GM04503 (cell line): ENCODE data around the gene ATP8A2.
"Not testable (repeated sequence)": the region's sequence is repeated elsewhere in the genome, so short reads cannot be mapped to it uniquely, and the experiment has no call there.

Experiments used
- DNase-seq: peaks from one replicate; pipeline ENCODE4 v3.0.0-alpha.2; 2012; ENCODE audit warnings: low read depth

Gene ATP8A2

DNA sequence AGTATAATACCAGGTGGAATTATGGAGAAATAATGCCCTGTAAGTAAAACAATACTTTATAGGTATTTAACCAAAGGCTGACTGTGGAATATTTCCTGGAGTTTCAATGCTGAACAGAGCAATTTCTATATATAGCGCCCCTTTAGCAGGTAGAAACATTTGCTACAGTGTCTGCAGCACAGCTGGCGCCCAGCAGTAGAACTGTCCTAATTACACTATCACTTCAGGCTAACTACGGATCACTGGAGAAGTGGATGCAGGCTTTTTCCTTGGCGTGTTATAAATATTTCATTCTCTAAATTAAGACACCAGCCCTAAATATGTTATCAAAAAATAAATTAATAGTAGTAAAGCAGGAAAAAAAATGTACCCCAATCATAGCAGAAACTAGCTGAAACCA is 677.0 kb downstream of the ATP8A2 start:
- no peak for DNase-seq

DNA sequence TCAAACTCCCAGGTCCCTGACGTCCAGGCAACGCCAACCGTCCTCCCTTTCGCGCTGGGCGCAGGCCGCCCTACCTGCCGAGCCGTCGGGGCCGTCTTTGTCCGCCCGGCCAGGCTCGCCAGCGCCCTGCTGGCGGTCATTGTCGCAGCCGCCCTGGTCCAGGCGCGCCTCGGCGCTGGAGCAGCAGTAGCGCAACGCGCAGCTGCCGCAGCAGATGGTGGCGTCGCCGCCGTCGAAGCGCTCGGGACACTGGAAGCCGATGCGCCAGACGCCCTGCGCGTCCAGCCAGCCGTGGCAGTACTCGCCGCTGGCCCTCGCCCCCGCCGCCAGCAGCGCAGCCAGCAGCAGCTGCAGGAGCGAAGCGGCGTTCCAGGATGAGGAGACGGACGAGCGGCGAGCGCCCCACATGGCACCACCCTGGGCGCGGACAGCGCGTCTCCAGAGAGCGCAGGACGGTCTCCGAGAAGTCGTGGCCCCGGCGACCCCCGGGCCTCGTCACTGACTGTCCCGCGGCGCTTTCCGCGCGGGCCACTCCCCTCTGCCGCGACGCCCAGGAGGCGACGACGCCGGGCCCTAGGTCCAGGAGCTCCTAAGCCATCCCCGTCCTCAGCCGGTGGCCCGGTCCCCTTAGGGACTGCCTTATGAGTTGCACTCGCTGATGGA is 678.9 kb downstream of the ATP8A2 start:
- DNase-seq: no peak

DNA sequence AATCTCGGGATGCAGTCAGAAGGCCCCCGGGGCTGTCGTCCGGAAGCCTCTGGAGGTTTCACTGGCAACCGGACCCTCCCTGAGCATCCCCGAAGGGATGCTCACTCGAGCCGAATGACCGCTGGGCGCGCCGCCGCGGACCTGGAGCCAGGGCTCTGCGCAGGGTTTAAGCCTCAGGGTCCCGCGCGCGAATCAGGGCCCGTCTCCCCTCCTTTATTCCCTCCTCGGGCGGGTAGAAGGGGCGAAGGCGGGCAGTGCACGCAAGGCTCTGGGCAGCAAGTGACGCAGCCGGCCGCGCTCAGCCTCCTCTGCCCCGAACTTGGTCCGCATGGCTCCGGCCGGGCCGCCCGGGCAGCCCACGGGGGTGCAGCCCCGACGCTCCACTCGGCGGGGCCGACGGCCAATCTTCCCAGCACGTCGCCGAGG is 679.5 kb downstream of the ATP8A2 start:
- DNase-seq: no peak

DNA sequence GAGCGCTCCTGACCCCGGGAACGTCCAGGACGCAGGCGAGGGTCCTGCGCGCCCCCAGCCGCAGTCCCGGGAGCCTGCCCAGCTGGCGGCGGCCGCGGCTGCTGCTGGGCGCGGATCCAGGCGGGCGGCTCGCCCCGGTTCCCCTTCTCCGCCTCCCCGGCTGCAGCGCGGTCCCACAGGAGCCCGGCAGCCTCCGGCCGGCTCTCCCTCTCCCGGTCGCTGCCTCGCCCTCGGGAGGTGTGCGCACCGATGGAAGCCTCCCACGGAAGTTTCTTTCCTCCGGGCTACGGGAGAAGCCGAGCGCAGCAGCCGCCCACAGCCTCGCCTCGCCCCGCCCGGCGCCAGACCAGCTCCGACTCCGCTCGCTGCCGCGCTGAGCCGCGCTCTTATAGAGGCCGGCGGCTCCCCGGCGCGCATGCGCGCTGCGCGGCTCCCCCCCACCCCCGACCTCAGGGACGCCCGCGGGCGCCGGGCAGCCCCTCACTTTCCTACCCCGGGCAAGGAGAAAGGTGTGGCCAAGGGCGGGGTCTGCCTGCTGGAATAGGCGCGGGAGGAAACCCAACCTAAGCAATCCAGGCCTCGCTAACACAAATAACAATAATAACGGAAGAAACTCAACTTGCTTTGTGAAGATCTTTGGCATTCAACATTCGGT is 680.0 kb downstream of the ATP8A2 start, which contains the start of gene SHISA2:
SHISA2 (minus strand) TSS at position 360 of the 655 bp plus-strand sequence. CDS start 1,041 bp downstream, outside the sequence.
- no peak for DNase-seq

DNA sequence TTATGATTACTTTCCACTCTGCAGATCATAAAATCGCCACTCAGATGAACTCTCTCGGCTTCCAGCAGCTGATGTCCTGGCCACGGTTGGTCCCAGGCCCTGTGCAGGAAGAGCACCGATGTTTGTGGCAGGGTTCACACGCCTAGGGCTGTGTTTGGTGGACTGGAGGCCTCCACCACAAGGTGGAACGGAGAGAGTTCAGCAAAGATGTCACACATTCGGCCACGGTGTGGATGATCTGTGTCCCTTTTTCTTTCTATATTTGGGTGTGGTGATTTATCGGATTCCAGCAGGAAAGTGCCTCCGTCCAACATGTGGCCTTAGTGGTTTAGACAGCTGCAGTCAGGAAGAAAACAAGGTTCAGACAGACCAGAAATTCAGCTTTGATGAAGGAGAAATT is 680.6 kb downstream of the ATP8A2 start:
- no peak for DNase-seq

DNA sequence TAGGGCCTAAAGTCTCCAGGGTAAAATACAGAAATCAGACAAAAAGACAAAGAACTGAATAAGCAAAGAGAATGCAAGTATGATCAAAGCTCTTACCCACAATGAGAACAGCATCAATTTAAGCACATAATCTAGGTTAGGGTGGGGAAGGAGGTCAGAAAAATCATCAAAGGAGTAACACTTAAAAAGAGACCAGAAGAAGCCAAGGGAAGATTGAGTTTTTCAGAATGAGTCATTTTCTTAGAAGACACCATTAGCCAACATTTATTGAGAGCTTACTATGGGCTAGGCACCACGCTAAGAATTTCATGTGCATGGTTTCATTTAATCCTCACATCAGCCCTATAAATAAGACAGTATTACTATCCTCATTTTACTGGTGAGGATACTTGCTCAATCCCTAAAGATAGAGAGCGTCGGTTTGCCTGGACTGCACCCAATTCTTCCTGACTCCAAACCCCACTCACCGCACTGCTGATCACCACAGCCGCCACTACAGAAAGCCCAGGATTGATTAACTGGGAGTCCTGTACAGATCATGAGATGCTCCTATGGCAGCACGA is 681.7 kb downstream of the ATP8A2 start:
- no peak for DNase-seq

DNA sequence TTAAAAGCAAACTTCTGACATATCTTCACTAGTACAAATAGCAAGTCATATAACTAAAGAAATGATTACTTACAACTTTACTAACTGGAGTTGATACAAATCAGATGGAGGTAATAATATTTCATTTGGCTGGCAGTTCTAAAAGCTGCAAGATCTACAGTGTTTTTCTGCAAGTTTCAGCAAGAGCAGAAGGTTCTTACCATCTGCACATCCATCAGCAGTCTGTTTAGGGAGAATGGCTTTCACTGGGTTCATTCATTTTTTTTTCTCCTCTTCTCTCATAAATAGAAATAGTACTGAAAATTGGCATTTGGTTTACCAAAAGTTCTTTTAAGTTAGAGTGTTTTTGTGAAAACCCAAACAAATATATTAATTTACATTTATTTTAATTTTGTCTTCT is 683.1 kb downstream of the ATP8A2 start:
- no peak for DNase-seq

DNA sequence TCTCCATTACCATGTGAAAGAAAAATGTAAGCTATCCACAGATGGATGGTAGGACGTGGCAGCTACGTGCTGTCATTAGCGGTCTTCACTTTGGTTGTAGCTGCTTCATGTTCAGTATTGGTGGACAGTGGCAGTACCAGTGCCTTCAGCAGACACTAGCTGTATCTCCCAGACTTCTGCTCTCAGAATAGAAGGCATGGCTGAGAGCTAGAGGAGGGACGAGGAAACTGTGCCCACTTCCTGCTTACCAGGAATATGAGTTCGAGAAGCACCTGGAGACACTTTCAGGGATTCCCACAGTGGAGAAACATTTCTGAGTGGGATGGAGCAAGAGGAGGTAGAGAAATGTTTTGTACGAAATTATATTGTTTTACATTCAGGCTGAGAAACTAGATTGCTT is 686.9 kb downstream of the ATP8A2 start:
- DNase-seq: no peak

DNA sequence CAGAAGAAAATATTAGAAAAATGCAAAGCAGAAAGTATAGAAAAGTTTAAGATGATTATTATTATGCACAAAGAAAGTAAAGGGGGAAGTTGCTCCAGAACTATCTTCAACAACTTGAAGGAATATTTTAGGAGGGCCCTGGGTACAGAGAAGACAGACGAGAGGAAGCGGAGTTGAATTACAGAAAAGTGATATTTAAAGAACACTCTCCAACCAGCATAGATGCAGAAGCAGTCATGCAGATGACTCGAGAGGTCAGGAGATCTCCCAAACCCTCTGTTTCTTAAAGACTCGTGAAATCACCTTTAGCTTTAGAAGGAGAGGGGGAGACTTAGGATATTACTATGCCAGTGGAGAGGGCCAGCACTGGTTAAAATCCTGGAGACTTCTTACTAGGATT is 688.6 kb downstream of the ATP8A2 start:
- DNase-seq: no peak

DNA sequence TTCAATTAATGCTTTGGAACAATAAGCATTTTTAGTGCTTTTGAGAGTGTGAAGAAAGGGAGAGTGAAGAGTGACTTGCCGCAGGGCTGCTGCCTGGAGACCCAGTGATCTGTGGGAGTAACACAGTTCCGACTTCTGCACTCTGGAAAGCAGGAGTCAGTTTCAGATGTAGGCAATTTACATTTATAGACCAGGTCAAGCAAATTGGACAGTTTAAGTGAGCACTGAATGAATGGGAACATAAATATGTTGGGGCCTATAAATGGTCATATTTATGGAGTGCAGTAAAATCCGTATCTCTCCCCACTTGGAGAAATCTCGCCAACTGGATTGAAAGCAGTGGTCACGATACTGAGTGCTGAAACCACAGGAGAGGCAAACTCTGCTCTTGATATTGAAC is 689.5 kb downstream of the ATP8A2 start:
- no peak for DNase-seq

DNA sequence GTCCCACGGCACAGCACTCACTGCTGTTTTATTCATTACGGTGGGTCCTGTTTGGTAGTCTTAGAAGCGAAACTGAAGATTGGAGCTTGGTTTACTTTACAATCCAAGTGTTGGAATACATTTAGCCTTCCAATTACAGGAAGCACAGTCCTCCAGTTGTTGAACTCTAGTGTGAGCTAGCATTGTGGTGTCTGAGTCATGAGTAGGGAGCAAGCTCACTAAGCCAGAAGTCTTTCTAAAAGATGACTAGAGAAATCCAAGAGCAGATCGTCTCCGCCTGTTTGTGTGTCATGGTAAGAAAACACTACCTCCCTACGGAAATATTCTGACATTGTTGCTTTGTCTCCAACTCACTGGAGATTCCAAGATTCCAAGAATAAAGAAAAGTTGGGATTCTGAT is 690.2 kb downstream of the ATP8A2 start:
- DNase-seq: no peak

DNA sequence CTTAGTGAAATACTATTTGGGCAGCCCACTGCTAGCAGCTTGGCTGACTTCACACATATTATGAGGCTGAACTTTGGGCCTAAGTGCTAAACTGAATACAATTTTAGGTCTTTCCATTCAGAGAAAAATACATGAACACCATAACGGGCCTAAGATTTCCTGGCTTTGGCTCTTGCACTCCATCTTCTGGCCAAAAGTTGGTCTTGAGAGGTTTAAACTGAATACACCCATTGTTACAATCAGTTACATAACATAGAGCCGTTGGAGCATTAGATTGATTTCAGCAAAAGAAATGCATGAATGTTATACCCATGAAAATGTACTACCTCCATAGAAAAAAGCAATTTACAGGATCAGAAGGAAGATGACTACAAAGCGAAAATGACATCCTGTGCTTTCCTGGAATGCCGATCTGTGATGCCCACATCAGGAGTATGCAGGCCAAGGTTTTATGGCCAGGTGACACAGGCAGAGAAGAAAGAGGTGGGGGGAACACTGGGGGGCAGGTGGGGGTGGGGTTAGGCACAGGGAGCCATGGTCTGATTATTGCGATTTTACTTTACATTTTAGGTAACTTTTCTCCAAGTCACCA is 691.2 kb downstream of the ATP8A2 start:
- peak; percentile 4 for DNase-seq

DNA sequence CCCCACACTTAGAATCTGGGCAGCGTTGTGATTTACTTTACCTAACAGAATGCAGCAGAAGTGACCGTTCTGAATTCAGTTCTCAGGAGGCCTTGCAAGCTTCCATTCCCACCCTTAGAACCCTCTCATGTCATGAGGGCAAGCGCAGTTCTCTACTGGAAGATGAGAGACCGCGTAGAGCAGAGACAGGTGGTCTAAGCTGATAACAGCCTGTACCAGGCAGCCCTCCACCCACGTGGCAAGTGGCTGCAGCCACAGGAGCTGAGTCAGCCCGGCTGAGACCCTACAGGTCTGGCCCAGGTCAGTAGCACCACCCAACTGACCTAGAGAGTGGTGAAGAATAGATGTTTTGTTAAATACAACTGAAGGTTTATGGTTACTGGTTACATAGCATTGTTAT is 694.7 kb downstream of the ATP8A2 start:
- DNase-seq: not testable (repeated sequence)

DNA sequence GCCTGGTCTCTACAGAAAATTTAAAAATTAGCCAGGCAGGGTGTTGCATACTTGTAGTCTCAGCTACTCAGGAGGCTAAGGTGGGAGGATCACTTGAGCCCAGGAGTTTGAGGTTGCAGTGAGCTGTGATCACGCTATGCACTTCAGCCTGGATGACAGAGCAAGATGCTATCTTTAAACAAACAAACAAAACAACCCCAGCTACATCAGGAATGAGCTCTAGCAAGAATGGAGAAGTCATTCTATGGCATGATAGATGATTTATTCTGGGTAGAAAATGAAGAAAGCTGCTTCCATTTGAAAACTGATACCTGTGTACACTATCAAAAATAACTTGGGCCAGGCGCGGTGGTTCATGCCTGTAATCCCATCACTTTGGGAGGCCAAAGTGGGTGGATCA is 695.8 kb downstream of the ATP8A2 start:
- DNase-seq: no peak

DNA sequence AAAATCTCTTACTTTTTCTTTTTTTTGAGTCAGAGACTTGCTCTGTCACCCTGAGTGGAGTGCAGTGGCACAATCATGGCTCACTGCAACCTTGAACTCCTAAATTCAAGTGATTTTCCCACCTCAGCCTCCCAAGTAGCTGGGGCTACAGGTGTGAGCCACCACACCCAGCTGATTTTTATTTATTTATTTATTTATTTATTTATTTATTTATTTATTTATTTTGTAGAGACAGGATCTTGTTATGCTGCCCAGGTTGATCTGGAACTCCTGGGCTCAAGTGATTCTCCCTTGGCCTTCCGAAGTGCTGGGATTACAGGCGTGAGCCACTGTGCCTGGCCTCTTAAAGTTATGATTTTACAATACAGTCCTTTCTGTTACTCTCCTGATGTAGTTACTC is 696.6 kb downstream of the ATP8A2 start:
- not testable (repeated sequence) for DNase-seq

DNA sequence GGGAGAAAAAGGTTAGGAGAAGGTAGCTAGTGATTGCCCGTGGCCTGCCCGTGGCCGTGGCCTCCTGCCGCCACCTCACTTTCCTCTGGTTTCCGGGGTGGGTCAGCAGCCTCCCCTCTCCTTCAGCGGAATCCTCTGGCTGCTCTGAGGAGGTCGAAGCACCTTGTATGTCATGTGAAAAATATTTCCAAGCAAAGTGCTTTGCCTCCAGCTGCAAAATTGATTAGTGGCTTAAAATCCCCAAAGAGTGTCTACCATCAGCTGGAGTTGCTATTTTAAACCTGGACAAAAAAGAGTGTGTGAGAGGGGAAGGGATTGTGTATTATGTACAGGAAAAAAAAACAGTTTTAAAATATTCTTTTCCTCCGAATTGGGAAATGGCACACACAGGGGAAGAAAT is 697.9 kb downstream of the ATP8A2 start:
- DNase-seq: not testable (repeated sequence)

DNA sequence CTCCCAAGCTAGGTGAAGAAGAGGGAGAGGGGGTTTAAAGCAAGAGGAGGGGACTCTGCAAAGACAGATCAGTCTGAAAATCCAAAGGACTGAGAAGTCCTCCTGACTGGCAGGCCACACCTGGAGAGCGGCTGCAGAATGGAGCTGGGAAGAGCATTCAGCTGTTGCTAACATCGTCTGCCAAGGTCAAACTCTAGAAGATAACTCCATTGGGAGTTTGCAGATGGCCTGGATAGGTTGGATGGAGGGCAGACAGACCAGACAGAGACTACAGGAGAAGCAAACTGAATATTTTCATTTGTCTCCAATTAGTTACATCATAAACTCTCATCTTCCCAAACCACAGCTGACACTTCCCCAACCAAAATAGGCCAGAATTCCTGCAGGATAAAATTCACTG is 699.9 kb downstream of the ATP8A2 start:
- DNase-seq: no peak

DNA sequence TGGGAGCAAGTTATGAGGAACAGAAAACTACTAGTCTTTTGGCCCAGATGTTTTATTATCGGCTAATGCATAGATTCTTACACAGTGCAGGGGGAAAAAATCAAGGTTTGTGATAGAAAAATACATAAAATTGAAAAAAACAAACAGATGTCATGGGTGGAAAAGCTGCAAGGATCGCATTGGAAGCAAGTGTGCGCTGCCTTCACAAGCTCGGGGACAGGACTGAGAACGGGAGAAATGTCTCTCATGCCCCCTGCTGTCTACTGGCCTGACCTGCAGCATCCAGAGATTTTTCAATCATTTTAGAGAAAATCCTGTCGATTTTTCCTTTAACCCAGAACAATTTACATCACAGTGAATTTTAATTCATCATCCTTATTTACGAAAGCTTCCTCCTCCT is 700.6 kb downstream of the ATP8A2 start:
- DNase-seq: not testable (repeated sequence)

DNA sequence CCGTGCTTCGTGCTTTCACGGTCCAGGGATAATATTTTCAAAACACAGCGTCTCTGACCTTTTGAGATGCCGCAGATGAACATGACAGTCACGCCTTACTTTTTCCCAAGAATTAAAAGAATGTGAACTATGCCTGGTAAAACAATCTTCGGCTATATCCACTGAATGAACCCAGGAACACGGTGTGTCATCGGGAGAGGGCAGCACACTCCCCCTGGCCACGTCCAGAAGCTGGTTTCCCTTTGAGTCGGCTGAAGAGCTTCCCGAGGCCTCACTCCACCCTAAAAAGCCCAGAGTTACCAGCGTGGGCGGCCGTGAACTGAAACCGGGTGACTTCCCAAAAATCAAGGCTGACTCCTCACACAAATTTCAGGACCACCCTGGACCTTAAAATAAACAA is 702.9 kb downstream of the ATP8A2 start:
- DNase-seq: no peak
